Coronary artery (tissue), 2 donors: ENCODE results near the gene GSTK1.

Experiments used
- DNase-seq: peaks from one replicate; pipeline ENCODE4 v3.0.0-alpha.2; 2017; ENCODE audit warnings: low spot score
- H3K27ac ChIP-seq, 2 donors: fragments of 200-600 bp; sonication (generic); one replicate each; pipeline ENCODE4 v1.5.1; 2016 to 2019
- H3K4me3 ChIP-seq: fragments of 200-600 bp; sonication (generic); 2 replicates; pipeline ENCODE4 v1.5.1; 2016; ENCODE audit warnings: mild to moderate bottlenecking, moderate library complexity
- TF ChIP-seq, protein P1 (sequence below): fragments of 200-600 bp; sonication (generic); IDR thresholded peaks from one replicate; pipeline ENCODE4 v1.5.1; 2019; ENCODE audit warnings: antibody characterized with exemption

Gene GSTK1

DNA sequence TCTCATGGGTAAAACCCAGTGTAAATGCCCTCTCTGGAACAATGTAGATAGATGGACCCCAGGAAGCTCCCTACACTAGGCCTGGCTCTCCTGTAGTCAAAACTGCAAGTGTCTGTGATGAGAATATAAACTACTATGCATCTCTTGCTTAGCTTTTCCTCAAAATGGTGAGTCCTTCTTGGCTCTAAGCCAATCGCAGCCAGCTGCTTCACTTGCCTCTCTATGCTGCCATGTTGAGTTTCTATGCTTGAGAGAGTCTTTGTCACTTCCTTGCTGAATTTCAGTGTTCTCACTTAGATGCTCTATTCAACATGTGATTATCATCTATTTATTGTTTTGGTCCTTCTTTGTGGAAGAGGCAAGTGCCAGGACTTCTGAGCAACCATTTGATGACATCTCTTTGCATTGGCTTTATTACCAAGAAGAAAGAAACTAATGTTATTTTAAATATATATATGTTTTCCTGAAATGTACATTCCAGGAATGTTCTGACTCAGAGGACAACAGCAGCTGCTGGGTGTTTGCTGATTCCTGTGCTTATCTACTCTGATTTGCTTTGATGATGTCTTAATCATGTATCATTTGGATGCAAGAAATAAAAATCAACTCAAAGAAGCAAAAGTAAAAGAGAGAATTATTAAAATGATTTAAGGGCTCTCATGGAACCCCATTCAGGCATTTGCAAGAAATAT is 24.8 kb upstream of the GSTK1 start:
- H3K4me3 ChIP-seq: peak overlapping the region; percentile 14
- TF ChIP-seq, protein P1, sequence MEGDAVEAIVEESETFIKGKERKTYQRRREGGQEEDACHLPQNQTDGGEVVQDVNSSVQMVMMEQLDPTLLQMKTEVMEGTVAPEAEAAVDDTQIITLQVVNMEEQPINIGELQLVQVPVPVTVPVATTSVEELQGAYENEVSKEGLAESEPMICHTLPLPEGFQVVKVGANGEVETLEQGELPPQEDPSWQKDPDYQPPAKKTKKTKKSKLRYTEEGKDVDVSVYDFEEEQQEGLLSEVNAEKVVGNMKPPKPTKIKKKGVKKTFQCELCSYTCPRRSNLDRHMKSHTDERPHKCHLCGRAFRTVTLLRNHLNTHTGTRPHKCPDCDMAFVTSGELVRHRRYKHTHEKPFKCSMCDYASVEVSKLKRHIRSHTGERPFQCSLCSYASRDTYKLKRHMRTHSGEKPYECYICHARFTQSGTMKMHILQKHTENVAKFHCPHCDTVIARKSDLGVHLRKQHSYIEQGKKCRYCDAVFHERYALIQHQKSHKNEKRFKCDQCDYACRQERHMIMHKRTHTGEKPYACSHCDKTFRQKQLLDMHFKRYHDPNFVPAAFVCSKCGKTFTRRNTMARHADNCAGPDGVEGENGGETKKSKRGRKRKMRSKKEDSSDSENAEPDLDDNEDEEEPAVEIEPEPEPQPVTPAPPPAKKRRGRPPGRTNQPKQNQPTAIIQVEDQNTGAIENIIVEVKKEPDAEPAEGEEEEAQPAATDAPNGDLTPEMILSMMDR: no peak
- DNase-seq: no peak
- H3K27ac ChIP-seq: peak overlapping the region in 1 of 2 donors; percentile 66

DNA sequence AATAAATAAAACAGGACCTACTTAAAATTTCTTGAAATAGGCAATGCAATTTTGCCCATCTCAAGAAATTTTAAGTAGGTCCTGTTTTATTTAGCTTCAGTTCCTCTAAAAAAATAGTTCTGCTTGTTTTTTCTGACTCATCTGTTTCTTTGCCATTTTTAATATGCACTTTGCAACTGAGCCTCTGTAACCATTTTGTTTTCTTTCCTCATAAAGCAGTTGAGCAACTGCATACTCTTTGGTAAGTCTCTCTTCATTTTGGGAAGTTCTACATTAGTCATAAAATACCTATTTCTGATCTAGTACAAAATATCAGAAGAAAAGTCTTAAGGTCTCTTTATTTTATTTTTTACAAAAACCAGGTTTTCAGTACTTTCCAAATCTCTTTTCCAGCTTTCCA is 23.4 kb upstream of the GSTK1 start:
- DNase-seq: no peak
- H3K27ac ChIP-seq: peak overlapping the region in 1 of 2 donors; percentile 38
- TF ChIP-seq, protein P1: no peak
- no peak overlapping the region for H3K4me3 ChIP-seq

DNA sequence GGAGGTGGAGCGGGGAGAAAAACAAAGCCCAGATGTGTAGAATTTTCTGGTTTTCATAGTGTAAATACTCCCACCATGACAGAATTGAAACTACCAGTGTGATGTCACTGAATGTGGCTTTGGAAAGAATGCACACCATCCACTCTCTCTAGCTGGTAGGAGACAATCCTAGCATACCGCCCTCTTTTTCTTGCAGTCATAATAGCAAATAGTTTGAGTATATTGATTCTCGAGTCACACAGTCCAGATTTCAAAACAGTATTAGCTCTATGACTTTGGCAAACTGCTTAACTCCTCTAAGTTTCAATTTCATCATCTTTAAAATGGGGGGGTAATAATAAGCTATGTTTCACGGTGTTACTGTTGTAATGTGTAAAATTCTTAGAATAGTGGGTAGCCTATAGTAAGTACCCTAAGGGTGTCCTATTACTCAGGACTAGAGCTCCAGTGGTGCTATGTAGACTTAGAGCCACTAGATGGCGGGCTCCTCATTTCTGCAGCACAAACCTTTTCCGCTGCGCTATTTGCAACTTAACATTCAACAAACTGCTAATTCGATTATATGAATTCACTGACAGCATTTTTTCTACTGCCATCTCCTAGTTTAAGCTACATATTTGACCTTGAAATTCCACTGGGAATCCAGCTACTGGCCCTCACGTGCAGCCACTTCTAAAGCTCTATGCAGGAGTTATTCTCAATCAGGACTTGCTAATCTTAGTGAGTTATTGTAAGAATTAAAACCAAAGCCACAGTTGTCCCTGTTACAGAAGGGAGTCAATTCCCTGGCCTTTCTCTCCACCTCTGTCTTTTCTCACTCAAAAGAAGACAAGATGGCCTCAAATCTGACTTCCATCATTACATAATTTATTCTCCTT is 22.7 kb upstream of the GSTK1 start:
- no peak overlapping the region for H3K4me3 ChIP-seq
- no peak for DNase-seq
- TF ChIP-seq, protein P1: peak; percentile 85
- H3K27ac ChIP-seq: peak overlapping the region in 1 of 2 donors; percentile 68

DNA sequence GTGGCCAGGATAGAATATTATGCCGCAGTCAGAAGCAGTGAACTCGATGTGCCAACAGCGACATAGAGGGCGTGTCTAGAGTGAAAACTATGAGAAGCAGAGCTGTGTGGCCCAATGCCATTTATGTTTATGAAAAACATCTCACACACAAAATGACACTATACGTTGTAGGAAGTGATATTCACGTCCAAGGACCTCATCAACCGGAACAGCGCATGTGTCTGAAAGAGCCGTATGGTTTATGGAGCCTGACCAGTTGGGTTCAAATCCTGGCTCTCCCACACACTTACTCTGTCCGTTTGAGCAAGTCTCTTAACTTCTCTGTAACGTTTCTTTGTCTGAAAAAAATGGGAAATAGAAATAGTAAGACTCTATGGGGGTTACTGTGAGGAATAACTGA is 20.9 kb upstream of the GSTK1 start:
- H3K27ac ChIP-seq: no peak overlapping the region

DNA sequence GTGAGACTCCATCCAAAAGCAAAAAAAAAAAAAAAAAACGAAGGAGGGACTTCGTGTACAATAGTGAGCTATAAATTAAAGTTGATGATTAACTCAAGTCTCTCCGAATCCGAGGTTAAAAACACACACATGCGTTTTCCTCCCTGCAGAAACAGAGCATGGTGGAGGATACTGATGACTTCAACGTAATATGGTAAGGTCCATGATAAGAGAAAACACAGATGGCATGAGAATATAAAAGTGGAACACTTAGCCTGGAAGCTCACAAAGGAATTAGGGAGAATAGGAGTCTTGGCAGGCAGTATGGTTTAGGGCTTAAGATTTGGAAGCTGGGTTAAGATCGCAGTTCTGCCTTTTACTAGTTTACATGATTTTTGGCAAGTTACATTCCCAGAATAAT is 20.1 kb upstream of the GSTK1 start:
- Histone ChIP-seq H3K4me3 (no peak overlapping the region), H3K27ac (no peak overlapping the region)
- TF ChIP-seq, protein P1: no peak
- DNase-seq: no peak

More for the DNA sequence above, 20.9 kb upstream of the GSTK1 start:
- H3K4me3 ChIP-seq: no peak overlapping the region
- TF ChIP-seq, protein P1: no peak
- DNase-seq: no peak

DNA sequence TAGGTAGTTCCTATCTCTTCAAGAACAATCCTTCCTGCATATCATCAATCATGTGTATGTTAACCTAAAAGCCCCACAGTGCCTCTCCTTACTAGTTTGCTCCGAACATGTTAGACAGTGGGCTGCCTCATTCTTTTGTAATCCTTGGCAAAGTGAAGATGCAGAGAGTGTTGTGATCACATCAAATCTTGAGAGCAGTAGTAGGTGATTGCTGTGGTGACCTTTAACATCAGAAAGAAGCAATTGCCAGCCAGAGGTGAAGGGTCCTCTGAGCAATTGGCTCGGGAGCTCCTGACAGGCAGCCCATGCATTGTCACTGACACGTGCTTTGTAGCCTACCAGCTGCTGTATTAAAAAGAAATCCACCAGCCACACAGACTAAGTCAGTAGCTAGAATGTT is 19.6 kb upstream of the GSTK1 start:
- TF ChIP-seq, protein P1: no peak
- DNase-seq: no peak
- no peak overlapping the region for H3K4me3 ChIP-seq
- no peak overlapping the region for H3K27ac ChIP-seq
